Smooth muscle cell (in vitro differentiated cells): ENCODE results near the gene MAB21L3. TPM values are rescaled to one million over a fixed set of nuclear protein-coding genes. Genes with fewer than 3 reads are reported as not detected.

ENCODE experiments used
- DNase-seq: peaks from one replicate; lab custom pipeline; 2025; ENCODE audit not compliant: unreplicated experiment; lab: John Stamatoyannopoulos, UW
- H2AFZ ChIP-seq: fragments of 200-600 bp; sonication (generic); 2 replicates; pipeline ENCODE4 v1.6.0; 2016; ENCODE audit warnings: antibody characterized with exemption, low read depth, mild to moderate bottlenecking
- H3F3A ChIP-seq: fragments of 200-600 bp; sonication (generic); 2 replicates; pipeline ENCODE4 v1.6.0; 2017; ENCODE audit warnings: antibody characterized with exemption, low read depth
- H3K27ac ChIP-seq: fragments of 200-600 bp; sonication (generic); 2 replicates; pipeline ENCODE4 v1.5.1; 2016; ENCODE audit warnings: low read depth, mild to moderate bottlenecking
- H3K27me3 ChIP-seq: fragments of 200-600 bp; sonication (generic); 2 replicates; pipeline ENCODE4 v1.6.1; 2016; ENCODE audit warnings: low read depth, mild to moderate bottlenecking
- H3K36me3 ChIP-seq: fragments of 200-600 bp; sonication (generic); 2 replicates; pipeline ENCODE4 v1.5.1; 2016; ENCODE audit warnings: low read depth
- H3K4me1 ChIP-seq: fragments of 200-600 bp; sonication (generic); 2 replicates; pipeline ENCODE4 v1.5.1; 2016; ENCODE audit warnings: low read depth
- H3K4me2 ChIP-seq: fragments of 200-600 bp; sonication (generic); 2 replicates; pipeline ENCODE4 v1.6.0; 2016; ENCODE audit warnings: mild to moderate bottlenecking
- H3K4me3 ChIP-seq: fragments of 200-600 bp; sonication (generic); 2 replicates; pipeline ENCODE4 v1.5.1; 2016; ENCODE audit warnings: mild to moderate bottlenecking
- H3K79me2 ChIP-seq: fragments of 200-600 bp; sonication (generic); 2 replicates; pipeline ENCODE4 v1.6.0; 2016; ENCODE audit warnings: low read depth, mild to moderate bottlenecking
- H3K9ac ChIP-seq: fragments of 200-600 bp; sonication (generic); 2 replicates; pipeline ENCODE4 v1.6.0; 2016; ENCODE audit warnings: low read depth
- H3K9me3 ChIP-seq: fragments of 200-600 bp; sonication (generic); replicated peaks from 2 replicates; pipeline ENCODE4 v1.5.1; 2016; ENCODE audit warnings: low read depth
- H4K20me1 ChIP-seq: fragments of 200-600 bp; sonication (generic); 2 replicates; pipeline ENCODE4 v1.6.0; 2016; ENCODE audit warnings: low read depth
- WGBS: methylation state at CpG from one replicate; pipeline ENCODE4 v1.1.7; 2016; ENCODE audit warnings: low lambda C conversion rate; 5-methylcytosine and 5-hydroxymethylcytosine counted together
- polyA plus RNA-seq: library from polyadenylated mRNA; unstranded; fragments of >200 nt; fragmentation: Nextera tagmentation; extraction: Ambion mirVana; gene quantifications from 2 replicates; pipeline ENCODE4 v1.2.1, GENCODE V29; 2016
- total RNA-seq: library from RNA; depleted of rRNA; stranded (reverse); fragments of >200 nt; gene quantifications from 2 replicates; pipeline ENCODE4 v1.2.3, GENCODE V29; 2014
- TF ChIP-seq, protein P1 (sequence below): fragments of 200-600 bp; sonication (generic); IDR thresholded peaks from 2 replicates; pipeline ENCODE4 v1.5.1; 2017; ENCODE audit warnings: borderline replicate concordance, mild to moderate bottlenecking, antibody characterized with exemption; ENCODE audit not compliant: insufficient read depth, poor library complexity, severe bottlenecking

MAB21L3 gene
- total and polyA plus RNA-seq, 2 experiments from 2014 or later: 0.13 to 0.26 TPM

DNA sequence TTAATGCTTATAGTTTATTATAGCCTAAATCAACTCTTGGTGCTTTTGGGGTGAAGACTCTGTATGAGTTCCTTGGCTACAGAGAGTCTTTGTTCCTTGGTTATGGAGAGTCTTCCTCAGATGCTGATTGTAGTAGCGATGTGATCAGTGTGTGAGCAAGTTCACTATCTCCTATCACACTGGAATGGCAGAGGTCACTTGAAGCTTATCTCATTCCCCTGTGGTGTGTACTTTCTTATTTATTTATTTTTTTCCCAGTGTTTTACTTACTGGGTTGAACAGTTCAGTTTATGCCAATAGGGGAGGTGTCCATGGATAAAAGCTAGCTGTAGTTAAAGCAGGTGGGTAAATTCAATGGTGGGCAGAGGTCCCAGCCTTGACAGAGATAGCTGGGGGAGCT, 20.1 kb upstream of the MAB21L3 start:
- DNase-seq: no peak
- 100% methylated on average over 1 of the region's 1 CpG for WGBS
- H3K36me3 ChIP-seq: peaks cover 9% of the 10 kb centered on the region

GRCh38 chr1:116092752-116093489, 18.3 kb upstream of the MAB21L3 start:
- H3K4me3 ChIP-seq: no peak overlapping the region
- no peaks in the 10 kb centered on the region for H3K79me2 ChIP-seq
- no peaks in the 10 kb centered on the region for H4K20me1 ChIP-seq
- H3K27me3 ChIP-seq: no peaks in the 10 kb centered on the region
- no peak overlapping the region for H3K9ac ChIP-seq
- 63% methylated on average over 3 of the region's 3 CpGs for WGBS
- no peaks in the 10 kb centered on the region for H3F3A ChIP-seq
- H3K4me1 ChIP-seq: no peaks in the 10 kb centered on the region
- no peak overlapping the region for H3K27ac ChIP-seq
- no peak overlapping the region for H3K4me2 ChIP-seq
- DNase-seq: no peak
- TF ChIP-seq, protein P1, sequence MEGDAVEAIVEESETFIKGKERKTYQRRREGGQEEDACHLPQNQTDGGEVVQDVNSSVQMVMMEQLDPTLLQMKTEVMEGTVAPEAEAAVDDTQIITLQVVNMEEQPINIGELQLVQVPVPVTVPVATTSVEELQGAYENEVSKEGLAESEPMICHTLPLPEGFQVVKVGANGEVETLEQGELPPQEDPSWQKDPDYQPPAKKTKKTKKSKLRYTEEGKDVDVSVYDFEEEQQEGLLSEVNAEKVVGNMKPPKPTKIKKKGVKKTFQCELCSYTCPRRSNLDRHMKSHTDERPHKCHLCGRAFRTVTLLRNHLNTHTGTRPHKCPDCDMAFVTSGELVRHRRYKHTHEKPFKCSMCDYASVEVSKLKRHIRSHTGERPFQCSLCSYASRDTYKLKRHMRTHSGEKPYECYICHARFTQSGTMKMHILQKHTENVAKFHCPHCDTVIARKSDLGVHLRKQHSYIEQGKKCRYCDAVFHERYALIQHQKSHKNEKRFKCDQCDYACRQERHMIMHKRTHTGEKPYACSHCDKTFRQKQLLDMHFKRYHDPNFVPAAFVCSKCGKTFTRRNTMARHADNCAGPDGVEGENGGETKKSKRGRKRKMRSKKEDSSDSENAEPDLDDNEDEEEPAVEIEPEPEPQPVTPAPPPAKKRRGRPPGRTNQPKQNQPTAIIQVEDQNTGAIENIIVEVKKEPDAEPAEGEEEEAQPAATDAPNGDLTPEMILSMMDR: no peak
- H3K9me3 ChIP-seq: peaks cover 30% of the 10 kb centered on the region
- H3K36me3 ChIP-seq: peaks cover 9% of the 10 kb centered on the region
- H2AFZ ChIP-seq: no peak overlapping the region

More for the DNA sequence above, 20.1 kb upstream of the MAB21L3 start:
- no peaks in the 10 kb centered on the region for H4K20me1 ChIP-seq
- no peak overlapping the region for H3K4me3 ChIP-seq
- H3K27me3 ChIP-seq: no peaks in the 10 kb centered on the region
- H3K4me1 ChIP-seq: no peaks in the 10 kb centered on the region
- no peak overlapping the region for H3K9ac ChIP-seq
- no peak overlapping the region for H2AFZ ChIP-seq
- no peaks in the 10 kb centered on the region for H3F3A ChIP-seq
- H3K9me3 ChIP-seq: peaks cover 29% of the 10 kb centered on the region
- no peaks in the 10 kb centered on the region for H3K79me2 ChIP-seq
- no peak overlapping the region for H3K4me2 ChIP-seq
- TF ChIP-seq, protein P1: no peak
- no peak overlapping the region for H3K27ac ChIP-seq

- no peak overlapping the region for H3K4me2 ChIP-seq
- H3K4me3 ChIP-seq: no peak overlapping the region
- H3K27ac ChIP-seq: no peak overlapping the region
- no peak overlapping the region for H2AFZ ChIP-seq
- H3K9ac ChIP-seq: no peak overlapping the region
- H3K4me1 ChIP-seq: no peaks in the 10 kb centered on the region
- no peaks in the 10 kb centered on the region for H3K27me3 ChIP-seq
- no peak for DNase-seq
- H3F3A ChIP-seq: no peaks in the 10 kb centered on the region
- peaks cover 4% of the 10 kb centered on the region for H3K36me3 ChIP-seq
- peaks cover 15% of the 10 kb centered on the region for H3K9me3 ChIP-seq
- no peaks in the 10 kb centered on the region for H4K20me1 ChIP-seq
- H3K79me2 ChIP-seq: no peaks in the 10 kb centered on the region
- TF ChIP-seq, protein P1: no peak
Measured at GRCh38 chr1:116095027-116095426, 16.2 kb upstream of the MAB21L3 start.
